AG04449 (cell line): ENCODE data around the gene CST7.

ENCODE experiments used
- CTCF ChIA-PET: fragments of 350-600 bp; formaldehyde crosslinking; extraction: SDS; loops from one replicate; lab custom pipeline; 2021; ENCODE audit warnings: antibody characterized with exemption; lab: Yijun Ruan, JAX
- POLR2A ChIA-PET: fragments of 400-600, 350-600 bp; formaldehyde crosslinking; extraction: SDS; loops from one replicate; lab custom pipeline; 2020; ENCODE audit warnings: antibody characterized with exemption, inconsistent platforms; lab: Yijun Ruan, JAX
- DNase-seq: peaks from one replicate; pipeline ENCODE4 v3.0.0-alpha.2; 2010; ENCODE audit warnings: low read depth, low spot score
- H3K4me3 ChIP-seq: 2 replicates; pipeline ENCODE4 v1.5.1; 2011; ENCODE audit warnings: low read depth, mild to moderate bottlenecking, control low read depth, low read length
- CTCF ChIP-seq: IDR thresholded peaks from one replicate; pipeline ENCODE4 v1.5.1; 2011; ENCODE audit warnings: mild to moderate bottlenecking, moderate library complexity, low read length, control low read depth, inconsistent platforms; ENCODE audit not compliant: insufficient read depth; ENCODE audit errors: missing control alignments

CST7 gene

GRCh38 chr20:24963672-24964505, 14.8 kb downstream of the CST7 start:
- H3K4me3 ChIP-seq, result no peak overlapping the region
- CTCF ChIA-PET, result interaction anchor here (1.0 kb wide), 1 partner anchor 27 kb away, joined by 3 read pairs; no protein-coding TSS in a partner anchor
- no peak for TF ChIP-seq CTCF
- no peak for DNase-seq
- POLR2A ChIA-PET, result no interaction called here

- no peak overlapping the region for H3K4me3 ChIP-seq
- POLR2A ChIA-PET, result no interaction called here
- no peak for TF ChIP-seq CTCF
- no peak for DNase-seq
- CTCF ChIA-PET, result no interaction called here
Observed at GRCh38 chr20:24964506-24964840, 15.4 kb downstream of the CST7 start.

GRCh38 chr20:24965065-24965919, 16.2 kb downstream of the CST7 start:
- DNase-seq, result no peak
- ChIA-PET POLR2A (no interaction called here), CTCF (no interaction called here)
- H3K4me3 ChIP-seq, result no peak overlapping the region
- TF ChIP-seq CTCF, result no peak

GRCh38 chr20:24966317-24967012, 17.4 kb downstream of the CST7 start:
- CTCF ChIA-PET, result no interaction called here
- H3K4me3 ChIP-seq, result no peak overlapping the region
- POLR2A ChIA-PET, result no interaction called here
- no peak for TF ChIP-seq CTCF
- no peak for DNase-seq

GRCh38 chr20:24968278-24968800, 19.3 kb downstream of the CST7 start:
- DNase-seq, result no peak
- ChIA-PET POLR2A (no interaction called here), CTCF (no interaction called here)
- TF ChIP-seq CTCF, result no peak
- no peak overlapping the region for H3K4me3 ChIP-seq
